ENCODE measurements around the gene TRAP1.
"Not testable (repeated sequence)": the region's sequence is repeated elsewhere in the genome, so short reads cannot be mapped to it uniquely, and the experiment has no call there.

TRAP1 gene

DNA sequence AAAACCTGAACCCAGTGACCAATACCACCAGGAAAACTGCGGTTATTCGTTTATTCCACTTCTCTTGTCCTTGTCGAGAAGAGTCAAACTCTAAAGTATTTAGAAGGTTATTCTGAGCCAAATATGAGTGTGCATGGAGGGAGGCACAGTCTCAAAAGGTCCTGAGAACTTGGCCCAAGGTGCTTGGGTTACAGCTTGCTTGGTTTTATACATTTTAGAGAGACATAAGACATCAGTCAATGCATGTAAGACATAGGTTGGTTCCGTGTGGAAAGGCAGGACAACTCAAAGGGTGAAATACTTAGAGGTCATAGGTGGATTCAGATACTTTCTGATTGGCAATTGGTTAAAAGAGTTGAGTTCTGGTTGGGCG lies 681 bp upstream of the TRAP1 start:
- TF ChIP-seq, protein P1, sequence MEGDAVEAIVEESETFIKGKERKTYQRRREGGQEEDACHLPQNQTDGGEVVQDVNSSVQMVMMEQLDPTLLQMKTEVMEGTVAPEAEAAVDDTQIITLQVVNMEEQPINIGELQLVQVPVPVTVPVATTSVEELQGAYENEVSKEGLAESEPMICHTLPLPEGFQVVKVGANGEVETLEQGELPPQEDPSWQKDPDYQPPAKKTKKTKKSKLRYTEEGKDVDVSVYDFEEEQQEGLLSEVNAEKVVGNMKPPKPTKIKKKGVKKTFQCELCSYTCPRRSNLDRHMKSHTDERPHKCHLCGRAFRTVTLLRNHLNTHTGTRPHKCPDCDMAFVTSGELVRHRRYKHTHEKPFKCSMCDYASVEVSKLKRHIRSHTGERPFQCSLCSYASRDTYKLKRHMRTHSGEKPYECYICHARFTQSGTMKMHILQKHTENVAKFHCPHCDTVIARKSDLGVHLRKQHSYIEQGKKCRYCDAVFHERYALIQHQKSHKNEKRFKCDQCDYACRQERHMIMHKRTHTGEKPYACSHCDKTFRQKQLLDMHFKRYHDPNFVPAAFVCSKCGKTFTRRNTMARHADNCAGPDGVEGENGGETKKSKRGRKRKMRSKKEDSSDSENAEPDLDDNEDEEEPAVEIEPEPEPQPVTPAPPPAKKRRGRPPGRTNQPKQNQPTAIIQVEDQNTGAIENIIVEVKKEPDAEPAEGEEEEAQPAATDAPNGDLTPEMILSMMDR (IDR thresholded peaks at IDR 0.05; ENCODE audit: extremely low read depth, insufficient read depth, missing control alignments): no peak
- no peak for DNase-seq (ENCODE audit: low spot score)
- in situ Hi-C loops (cut with MboI; ENCODE audit: low pct_unique_long_range_greater_than_20kb, low sequenced_read_pairs, unreplicated experiment): no loop called here

DNA sequence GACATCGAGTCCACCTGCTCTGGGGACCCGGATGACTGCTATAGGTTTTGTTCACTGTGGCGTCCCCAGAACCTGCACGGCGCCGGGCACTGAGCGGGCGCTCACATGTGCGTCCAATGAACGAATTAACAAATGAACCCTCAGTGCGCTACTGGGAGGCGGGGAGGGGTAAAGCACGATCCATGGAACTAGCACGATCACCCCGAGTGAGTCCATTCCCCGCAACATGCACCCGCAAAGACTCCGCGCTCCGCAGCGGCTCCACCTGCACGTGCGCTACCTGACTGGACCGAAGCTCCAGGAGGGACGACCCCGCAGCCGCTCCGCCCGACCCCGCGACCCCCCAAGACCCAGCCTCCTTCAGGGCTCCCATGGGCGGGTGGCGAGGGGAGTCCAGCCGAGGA lies 491 bp downstream of the TRAP1 start:
- DNase-seq (ENCODE audit: low spot score): peak; percentile 48
- TF ChIP-seq, protein P1 (IDR thresholded peaks at IDR 0.05; ENCODE audit: extremely low read depth, insufficient read depth, missing control alignments): no peak
- in situ Hi-C loops (cut with MboI; ENCODE audit: low pct_unique_long_range_greater_than_20kb, low sequenced_read_pairs, unreplicated experiment): no loop called here

DNA sequence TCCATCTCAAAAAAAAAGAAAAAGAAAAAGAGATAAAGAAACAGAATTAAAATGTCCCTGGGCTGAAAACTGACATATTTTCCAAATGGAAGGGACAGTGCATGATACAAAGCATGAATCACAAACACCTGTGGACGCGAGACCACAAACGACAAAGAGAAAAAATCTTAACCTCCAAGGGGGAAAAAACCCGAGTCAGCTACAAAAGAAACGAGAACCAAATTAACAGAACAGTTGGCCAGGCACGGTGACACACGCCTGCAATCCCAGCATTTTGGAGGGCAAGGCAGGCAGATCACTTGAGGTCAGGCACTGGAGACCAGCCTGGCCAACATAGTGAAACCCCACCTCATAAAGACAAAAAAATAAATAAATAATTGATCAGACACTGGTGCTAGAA lies 1.9 kb downstream of the TRAP1 start:
- TF ChIP-seq, protein P1 (IDR thresholded peaks at IDR 0.05; ENCODE audit: extremely low read depth, insufficient read depth, missing control alignments): no peak
- DNase-seq (ENCODE audit: low spot score): no peak
- in situ Hi-C loops (cut with MboI; ENCODE audit: low pct_unique_long_range_greater_than_20kb, low sequenced_read_pairs, unreplicated experiment): no loop called here

DNA sequence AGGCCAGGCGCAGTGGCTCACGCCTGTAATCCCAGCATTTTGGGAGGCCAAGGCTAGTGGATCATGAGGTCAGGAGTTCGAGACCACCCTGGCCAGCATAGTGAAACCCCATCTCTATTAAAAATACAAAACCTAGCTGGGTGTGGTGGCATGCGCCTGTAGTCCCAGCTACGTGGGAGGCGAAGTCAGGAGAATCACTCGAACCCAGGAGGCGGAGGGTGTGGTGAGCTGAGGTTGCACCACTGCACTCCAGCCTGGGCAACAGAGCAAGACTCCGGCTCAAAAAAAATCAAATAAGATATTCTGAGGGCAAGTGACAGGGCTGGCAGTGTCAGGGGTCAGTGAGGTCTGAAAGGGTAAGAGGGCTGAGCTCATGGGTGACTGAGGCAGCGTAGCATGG lies 2.9 kb downstream of the TRAP1 start:
- DNase-seq (ENCODE audit: low spot score); in situ Hi-C loops (cut with MboI; ENCODE audit: low pct_unique_long_range_greater_than_20kb, low sequenced_read_pairs, unreplicated experiment): not testable (repeated sequence)

DNA sequence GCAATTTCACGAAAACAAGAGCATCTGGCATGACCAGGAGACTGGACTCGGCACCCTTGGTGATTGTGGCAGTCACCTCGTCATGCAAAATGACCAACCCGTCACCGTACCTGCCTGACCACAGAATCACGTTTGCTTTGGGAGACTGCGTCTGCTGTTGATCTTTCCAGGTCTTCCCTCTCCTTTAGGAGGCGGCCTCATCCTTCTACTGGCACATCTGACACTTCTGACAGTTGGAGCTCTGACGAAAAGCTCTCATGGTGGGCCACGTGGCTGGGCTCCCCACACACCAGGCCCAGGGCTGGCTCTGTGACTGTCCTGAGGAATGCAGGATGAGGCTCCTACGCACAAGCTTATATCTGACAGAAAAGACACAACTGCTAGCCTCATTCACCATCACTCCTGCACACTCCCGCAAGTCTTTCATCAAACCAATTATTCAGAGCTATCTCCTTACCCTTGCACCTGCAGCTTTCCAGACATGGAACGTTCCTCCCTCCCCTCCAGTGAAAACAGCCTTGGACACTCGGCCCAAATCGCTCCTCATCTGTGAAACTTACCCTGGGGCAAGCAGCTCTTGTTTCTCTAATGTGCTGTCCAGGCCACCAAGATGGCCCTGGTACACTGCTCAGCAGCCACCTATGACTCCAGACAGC lies 3.6 kb downstream of the TRAP1 start:
- in situ Hi-C loops (cut with MboI; ENCODE audit: low pct_unique_long_range_greater_than_20kb, low sequenced_read_pairs, unreplicated experiment): no loop called here

DNA sequence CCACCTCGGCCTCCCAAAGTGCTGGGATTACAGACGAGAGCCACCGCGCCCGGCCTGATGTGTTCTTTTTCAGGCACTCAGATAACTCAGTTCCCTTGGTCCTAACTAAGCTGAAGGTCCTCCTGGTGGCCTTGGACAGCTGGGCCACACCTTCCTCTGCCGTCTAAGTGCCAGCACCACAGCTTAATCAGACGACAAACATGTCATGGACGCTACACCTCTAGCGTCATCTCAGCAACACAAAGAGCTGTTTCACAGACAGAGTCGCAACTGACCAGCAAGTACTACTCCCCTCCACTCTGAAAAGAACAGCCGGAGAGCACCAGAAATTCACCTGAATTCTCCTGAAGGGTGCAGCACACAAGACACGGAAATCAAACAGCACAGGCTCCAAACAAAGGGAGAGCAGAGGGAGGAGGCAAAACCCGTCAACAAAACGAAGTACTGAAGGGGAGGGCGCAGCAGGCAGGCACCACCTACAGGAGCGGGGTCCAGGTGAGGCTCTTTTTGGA lies 4.4 kb downstream of the TRAP1 start:
- no peak for DNase-seq (ENCODE audit: low spot score)
- in situ Hi-C loops (cut with MboI; ENCODE audit: low pct_unique_long_range_greater_than_20kb, low sequenced_read_pairs, unreplicated experiment): no loop called here
- TF ChIP-seq, protein P1 (IDR thresholded peaks at IDR 0.05; ENCODE audit: extremely low read depth, insufficient read depth, missing control alignments): no peak

More for the DNA sequence above, 3.6 kb downstream of the TRAP1 start:
- TF ChIP-seq, protein P1 (IDR thresholded peaks at IDR 0.05; ENCODE audit: extremely low read depth, insufficient read depth, missing control alignments): no peak
- DNase-seq (ENCODE audit: low spot score): no peak

DNA sequence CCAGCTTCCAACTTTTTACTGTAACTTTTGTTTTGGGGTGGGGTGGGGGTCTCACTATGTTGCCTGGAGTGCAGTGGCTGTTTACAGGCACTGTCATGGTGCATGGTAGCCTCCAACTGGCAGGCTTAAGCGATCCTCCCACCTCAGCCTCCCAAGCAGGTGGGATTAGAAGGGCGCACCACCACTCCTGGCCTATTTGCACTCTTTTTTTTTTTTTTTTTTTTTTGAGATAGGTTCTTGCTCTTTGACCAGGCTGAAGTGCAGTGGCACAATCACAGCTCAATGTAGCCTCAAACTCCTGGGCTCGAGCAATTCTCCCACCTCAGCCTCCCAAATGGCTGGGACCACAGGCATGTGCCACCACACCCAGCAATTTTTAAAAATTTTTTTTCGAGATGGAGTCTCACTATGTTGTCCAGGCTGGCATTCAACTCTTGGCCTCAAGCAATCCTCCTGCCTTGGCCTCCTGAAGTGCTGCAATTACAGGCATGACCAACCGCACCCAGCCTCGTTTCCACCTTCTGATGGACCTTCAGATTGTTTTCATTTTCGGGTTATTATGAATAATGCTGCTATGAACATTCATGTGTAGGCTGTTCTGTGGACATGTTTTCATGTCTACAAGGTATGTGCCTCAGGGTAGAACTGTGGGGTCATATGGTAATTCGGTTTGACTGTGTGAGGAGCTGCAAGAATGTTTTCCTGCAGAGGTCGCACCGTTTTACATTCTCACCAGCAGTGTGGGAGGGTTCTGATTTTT lies 10.9 kb downstream of the TRAP1 start:
- TF ChIP-seq, protein P1 (IDR thresholded peaks at IDR 0.05; ENCODE audit: extremely low read depth, insufficient read depth, missing control alignments): no peak
- DNase-seq (ENCODE audit: low spot score): no peak
- in situ Hi-C loops (cut with MboI; ENCODE audit: low pct_unique_long_range_greater_than_20kb, low sequenced_read_pairs, unreplicated experiment): no loop called here
